GM04503 (cell line): ENCODE measurements around the gene GARIN5B.
"Not testable (repeated sequence)": the region's sequence is repeated elsewhere in the genome, so short reads cannot be mapped to it uniquely, and the experiment has no call there.

Experiments
- DNase-seq: peaks from one replicate; pipeline ENCODE4 v3.0.0-alpha.2; 2012; ENCODE audit warnings: low read depth

Gene GARIN5B

GRCh38 chr19:55348317-55349034 is 14.6 kb downstream of the GARIN5B start:
- DNase-seq = no peak

GRCh38 chr19:55347442-55348009 is 15.5 kb downstream of the GARIN5B start:
- no peak for DNase-seq

GRCh38 chr19:55346725-55347441 is 16.2 kb downstream of the GARIN5B start:
- DNase-seq = no peak

- DNase-seq = no peak
These were observed 17.0 kb downstream of the GARIN5B start for GRCh38 chr19:55345818-55346724.

GRCh38 chr19:55345101-55345817 is 17.8 kb downstream of the GARIN5B start:
- no peak for DNase-seq

- DNase-seq = no peak
These were observed 18.6 kb downstream of the GARIN5B start for GRCh38 chr19:55344444-55344843.

- DNase-seq = no peak
These were observed 21.2 kb downstream of the GARIN5B start for GRCh38 chr19:55341595-55342531.

GRCh38 chr19:55341171-55341588 is 21.9 kb downstream of the GARIN5B start:
- DNase-seq = no peak

- DNase-seq = no peak
These were observed 22.3 kb downstream of the GARIN5B start for GRCh38 chr19:55340784-55341147.

- DNase-seq = no peak
These were observed 22.9 kb downstream of the GARIN5B start for GRCh38 chr19:55339889-55340783.

- peak; percentile 100 for DNase-seq
These were observed 23.8 kb downstream of the GARIN5B start, which contains the start of gene KMT5C for GRCh38 chr19:55339105-55339888. Gene KMT5C (plus strand): TSS chr19:55339876. CDS start chr19:55341937, 2,061 bp downstream.

GRCh38 chr19:55336101-55336500 is 27.0 kb downstream of the GARIN5B start:
- DNase-seq = peak; percentile 57

GRCh38 chr19:55333870-55334269 is 29.2 kb downstream of the GARIN5B start:
- no peak for DNase-seq

- peak; percentile 27 for DNase-seq
These were observed 33.3 kb downstream of the GARIN5B start for GRCh38 chr19:55329791-55330190.

GRCh38 chr19:55328774-55329318 is 34.2 kb downstream of the GARIN5B start:
- not testable (repeated sequence) for DNase-seq

- DNase-seq = no peak
These were observed 37.9 kb downstream of the GARIN5B start, which contains the start of gene TMEM150B for GRCh38 chr19:55325172-55325571. Gene TMEM150B (minus strand): TSS chr19:55325341. CDS start chr19:55321036, 4,305 bp downstream.

- DNase-seq = no peak
These were observed 38.4 kb downstream of the GARIN5B start for GRCh38 chr19:55324662-55325061.
